ENCODE results near the gene MRLN.

MRLN gene

DNA sequence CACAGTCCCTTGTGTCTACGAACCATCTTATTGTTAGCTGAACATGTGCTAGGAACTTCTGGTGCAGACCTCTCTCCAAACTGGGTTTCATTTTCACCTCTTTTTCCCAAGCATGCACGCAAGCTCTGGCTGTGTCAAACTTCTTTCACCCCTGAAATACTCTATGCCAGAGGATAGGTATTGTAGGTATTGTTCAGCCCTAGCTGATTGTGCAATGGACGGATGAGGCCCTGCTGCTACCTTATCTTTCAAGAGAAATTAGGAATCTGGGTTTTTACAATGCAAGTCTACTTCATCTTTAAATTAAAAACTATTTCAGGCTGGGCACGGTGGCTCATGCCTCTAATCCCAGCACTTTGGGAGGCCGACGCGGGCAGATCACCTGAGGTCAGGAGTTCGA lies 28.3 kb upstream of the MRLN start:
- TF ChIP-seq, protein P1, sequence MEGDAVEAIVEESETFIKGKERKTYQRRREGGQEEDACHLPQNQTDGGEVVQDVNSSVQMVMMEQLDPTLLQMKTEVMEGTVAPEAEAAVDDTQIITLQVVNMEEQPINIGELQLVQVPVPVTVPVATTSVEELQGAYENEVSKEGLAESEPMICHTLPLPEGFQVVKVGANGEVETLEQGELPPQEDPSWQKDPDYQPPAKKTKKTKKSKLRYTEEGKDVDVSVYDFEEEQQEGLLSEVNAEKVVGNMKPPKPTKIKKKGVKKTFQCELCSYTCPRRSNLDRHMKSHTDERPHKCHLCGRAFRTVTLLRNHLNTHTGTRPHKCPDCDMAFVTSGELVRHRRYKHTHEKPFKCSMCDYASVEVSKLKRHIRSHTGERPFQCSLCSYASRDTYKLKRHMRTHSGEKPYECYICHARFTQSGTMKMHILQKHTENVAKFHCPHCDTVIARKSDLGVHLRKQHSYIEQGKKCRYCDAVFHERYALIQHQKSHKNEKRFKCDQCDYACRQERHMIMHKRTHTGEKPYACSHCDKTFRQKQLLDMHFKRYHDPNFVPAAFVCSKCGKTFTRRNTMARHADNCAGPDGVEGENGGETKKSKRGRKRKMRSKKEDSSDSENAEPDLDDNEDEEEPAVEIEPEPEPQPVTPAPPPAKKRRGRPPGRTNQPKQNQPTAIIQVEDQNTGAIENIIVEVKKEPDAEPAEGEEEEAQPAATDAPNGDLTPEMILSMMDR (IDR thresholded peaks at IDR 0.05; ENCODE audit: low read depth, low read length, missing control alignments), result no peak
- H3K4me3 ChIP-seq (replicated peaks; ENCODE audit: low read depth, low read length), result no peak overlapping the region
- DNase-seq (ENCODE audit: extremely low read depth, low read depth), result no peak

DNA sequence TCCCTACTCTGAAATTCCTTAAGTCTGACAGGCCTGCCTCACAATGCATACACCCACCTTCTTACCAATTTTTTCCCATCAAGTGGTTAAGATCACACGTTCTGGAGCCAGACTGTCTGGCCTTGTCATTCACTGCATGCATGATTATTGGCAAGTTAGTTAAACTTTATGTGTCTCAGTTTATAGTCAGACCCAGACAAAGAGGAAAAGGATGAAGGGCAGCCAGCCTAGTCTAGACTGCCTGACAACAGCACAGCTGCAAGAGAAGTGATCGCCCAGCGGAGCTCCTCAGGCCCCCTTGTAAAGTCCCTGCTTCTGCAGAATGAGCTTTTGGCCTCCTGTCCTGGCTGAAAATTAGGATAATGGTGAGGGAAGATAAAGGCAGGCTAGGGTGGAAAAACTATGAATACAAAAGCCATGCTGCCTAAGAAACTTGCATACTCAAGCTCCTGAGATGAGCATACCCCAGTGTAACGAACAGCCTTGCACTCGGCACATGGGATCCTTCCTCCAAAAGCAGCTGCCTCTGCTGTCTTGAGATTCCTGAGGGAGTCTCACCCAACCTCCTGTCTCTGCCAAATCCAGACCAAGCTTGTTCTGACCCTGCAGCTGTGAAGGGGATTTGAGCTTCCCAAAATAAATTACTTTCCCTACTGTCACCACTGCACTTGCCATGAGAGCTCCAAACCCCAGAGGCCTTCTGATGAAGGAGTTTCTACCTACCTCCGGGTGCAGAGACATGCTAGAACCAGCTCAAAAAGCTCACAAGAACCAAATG lies 26.7 kb upstream of the MRLN start:
- TF ChIP-seq, protein P1 (IDR thresholded peaks at IDR 0.05; ENCODE audit: low read depth, low read length, missing control alignments), result no peak
- H3K4me3 ChIP-seq (replicated peaks; ENCODE audit: low read depth, low read length), result no peak overlapping the region
- DNase-seq (ENCODE audit: extremely low read depth, low read depth), result no peak

DNA sequence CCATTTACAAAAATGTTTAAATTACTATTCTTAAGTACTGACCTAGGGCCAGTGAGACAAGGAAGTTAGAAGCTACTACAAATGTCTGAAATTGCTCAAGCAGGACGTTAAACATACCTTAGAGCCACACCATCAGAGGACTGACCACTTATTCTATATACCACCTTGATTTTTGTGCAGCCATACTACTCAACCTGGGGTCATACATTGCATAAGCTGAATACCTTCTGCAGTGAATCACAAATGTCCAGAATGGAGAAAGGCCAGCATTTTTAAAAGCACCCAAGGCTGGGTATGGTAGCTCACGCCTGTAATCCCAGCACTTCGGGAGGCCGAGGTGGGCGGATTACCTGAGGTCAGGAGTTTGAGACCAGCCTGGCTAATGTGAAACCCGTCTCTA lies 21.2 kb upstream of the MRLN start:
- TF ChIP-seq, protein P1 (IDR thresholded peaks at IDR 0.05; ENCODE audit: low read depth, low read length, missing control alignments), result no peak
- no peak for DNase-seq (ENCODE audit: extremely low read depth, low read depth)
- no peak overlapping the region for H3K4me3 ChIP-seq (replicated peaks; ENCODE audit: low read depth, low read length)

DNA sequence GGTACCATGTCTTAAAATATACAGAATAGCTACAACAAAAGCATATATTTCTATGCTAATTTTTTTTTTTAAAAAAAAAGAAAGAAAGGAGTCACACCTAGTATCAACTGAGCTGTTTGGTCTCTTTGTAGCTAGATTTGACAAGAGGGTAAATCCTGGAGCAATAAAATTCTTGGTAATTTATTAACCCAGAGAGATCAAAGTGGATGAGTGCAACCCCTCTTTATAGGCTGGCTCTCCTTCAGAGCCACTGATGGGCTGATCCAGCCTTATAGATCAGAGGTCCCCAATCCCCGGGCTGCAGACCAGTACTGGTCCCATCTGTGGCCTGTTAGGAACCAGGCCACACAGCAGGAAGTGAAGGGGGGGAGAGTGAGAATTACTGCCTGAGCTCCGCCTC lies 19.8 kb upstream of the MRLN start:
- TF ChIP-seq, protein P1 (IDR thresholded peaks at IDR 0.05; ENCODE audit: low read depth, low read length, missing control alignments), result no peak
- no peak overlapping the region for H3K4me3 ChIP-seq (replicated peaks; ENCODE audit: low read depth, low read length)
- no peak for DNase-seq (ENCODE audit: extremely low read depth, low read depth)

DNA sequence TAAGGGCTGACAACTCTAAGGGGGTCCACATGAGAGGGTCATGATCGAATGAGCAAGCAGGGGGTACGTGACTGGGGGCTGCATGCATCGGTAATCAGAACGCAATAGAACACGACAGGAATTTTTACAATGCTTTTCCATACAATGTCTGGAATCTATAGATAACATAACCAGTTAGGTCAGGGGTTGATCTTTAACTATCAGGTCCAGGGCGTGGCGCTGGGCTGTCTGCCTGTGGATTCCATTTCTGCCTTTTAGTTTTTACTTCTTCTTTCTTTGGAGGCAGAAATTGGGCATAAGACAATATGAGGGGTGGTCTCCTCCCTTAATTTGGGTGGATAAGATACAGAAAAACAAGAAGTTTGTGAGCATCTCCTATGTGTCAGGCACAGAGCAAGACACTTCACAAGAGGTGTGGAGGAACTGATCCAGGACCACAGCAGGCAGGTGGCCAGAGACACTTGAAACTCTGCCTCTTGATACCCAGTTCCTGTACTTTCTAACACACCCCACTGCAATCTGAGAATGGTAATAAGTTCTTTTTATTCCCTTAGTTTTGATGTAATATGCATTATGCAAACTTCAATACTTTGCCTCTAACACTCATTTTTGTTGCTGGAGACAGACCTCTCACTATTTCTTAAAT lies 18.0 kb upstream of the MRLN start:
- TF ChIP-seq, protein P1 (IDR thresholded peaks at IDR 0.05; ENCODE audit: low read depth, low read length, missing control alignments), result no peak
- H3K4me3 ChIP-seq (replicated peaks; ENCODE audit: low read depth, low read length), result no peak overlapping the region
- no peak for DNase-seq (ENCODE audit: extremely low read depth, low read depth)

DNA sequence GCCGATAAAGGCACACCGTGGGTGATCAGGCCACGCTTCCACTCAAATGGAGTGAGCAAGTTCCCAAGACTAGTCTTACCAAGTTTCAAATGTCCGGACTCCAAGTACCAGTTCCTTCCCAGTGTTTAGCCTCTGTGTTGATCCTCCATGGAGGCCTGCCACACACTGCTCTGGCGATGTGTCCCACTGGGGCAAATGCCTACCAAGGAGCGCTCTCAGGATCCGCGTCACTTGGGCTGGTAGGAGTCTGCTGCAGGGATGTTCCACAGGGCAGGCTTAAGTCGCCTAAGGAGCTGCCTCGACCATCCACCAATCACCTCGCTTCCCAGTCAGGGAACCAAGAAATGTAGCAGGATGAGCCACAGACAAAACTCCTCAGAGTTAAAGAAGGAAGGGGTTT lies 17.4 kb upstream of the MRLN start:
- DNase-seq (ENCODE audit: extremely low read depth, low read depth), result no peak
- TF ChIP-seq, protein P1 (IDR thresholded peaks at IDR 0.05; ENCODE audit: low read depth, low read length, missing control alignments), result no peak
- H3K4me3 ChIP-seq (replicated peaks; ENCODE audit: low read depth, low read length), result no peak overlapping the region
